BJ (cell line): Measurements from ENCODE around the gene NAP1L1. TPM values are rescaled to one million over a fixed set of nuclear protein-coding genes. Genes with fewer than 3 reads are reported as not detected.

Source experiments
- CTCF ChIA-PET: fragments of 350-600 bp; formaldehyde crosslinking; extraction: SDS; loops from one replicate; lab custom pipeline; 2021; ENCODE audit warnings: antibody characterized with exemption, inconsistent platforms; lab: Yijun Ruan, JAX
- POLR2A ChIA-PET: fragments of 300-600 bp; sonication (Branson Sonifier 250); formaldehyde crosslinking; extraction: SDS; loops from one replicate; lab custom pipeline; 2021; ENCODE audit warnings: antibody characterized with exemption; lab: Charles Lee
- DNase-seq: peaks from one replicate; pipeline ENCODE4 v3.0.0-alpha.2; 2011; ENCODE audit warnings: low read depth
- H3K27me3 ChIP-seq: 2 replicates; pipeline ENCODE4 v1.6.0; 2011; ENCODE audit warnings: low read length; ENCODE audit not compliant: control insufficient read depth, insufficient read depth
- H3K36me3 ChIP-seq: 2 replicates; pipeline ENCODE4 v1.5.1; 2011; ENCODE audit warnings: low read length; ENCODE audit not compliant: control insufficient read depth, insufficient read depth
- H3K4me3 ChIP-seq: 2 replicates; pipeline ENCODE4 v1.5.1; 2011; ENCODE audit warnings: low read depth, mild to moderate bottlenecking, control low read depth, low read length
- polyA minus RNA-seq: library from RNA; depleted of rRNA, polyadenylated mRNA; stranded (reverse); fragments of >200 nt; gene quantifications from 2 replicates; pipeline ENCODE4 v1.2.3, GENCODE V29; 2011; rRNA and poly(A)+ RNA removed
- polyA plus RNA-seq: library from polyadenylated mRNA; depleted of rRNA; stranded (reverse); fragments of >200 nt; gene quantifications from 2 replicates; pipeline ENCODE4 v1.2.3, GENCODE V29; 2011; rRNA removed
- TF ChIP-seq, protein P1 (sequence below): IDR thresholded peaks from 2 replicates; pipeline ENCODE4 v1.5.1; 2011; ENCODE audit warnings: low read depth, mild to moderate bottlenecking, control low read depth, inconsistent platforms, low read length, moderate library complexity; ENCODE audit not compliant: insufficient read depth

Gene NAP1L1, protein sequence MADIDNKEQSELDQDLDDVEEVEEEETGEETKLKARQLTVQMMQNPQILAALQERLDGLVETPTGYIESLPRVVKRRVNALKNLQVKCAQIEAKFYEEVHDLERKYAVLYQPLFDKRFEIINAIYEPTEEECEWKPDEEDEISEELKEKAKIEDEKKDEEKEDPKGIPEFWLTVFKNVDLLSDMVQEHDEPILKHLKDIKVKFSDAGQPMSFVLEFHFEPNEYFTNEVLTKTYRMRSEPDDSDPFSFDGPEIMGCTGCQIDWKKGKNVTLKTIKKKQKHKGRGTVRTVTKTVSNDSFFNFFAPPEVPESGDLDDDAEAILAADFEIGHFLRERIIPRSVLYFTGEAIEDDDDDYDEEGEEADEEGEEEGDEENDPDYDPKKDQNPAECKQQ
- 111 and 245 TPM in 2 replicates for polyA plus RNA-seq
- polyA minus RNA-seq: 39.7 and 57.9 TPM in 2 replicates

DNA sequence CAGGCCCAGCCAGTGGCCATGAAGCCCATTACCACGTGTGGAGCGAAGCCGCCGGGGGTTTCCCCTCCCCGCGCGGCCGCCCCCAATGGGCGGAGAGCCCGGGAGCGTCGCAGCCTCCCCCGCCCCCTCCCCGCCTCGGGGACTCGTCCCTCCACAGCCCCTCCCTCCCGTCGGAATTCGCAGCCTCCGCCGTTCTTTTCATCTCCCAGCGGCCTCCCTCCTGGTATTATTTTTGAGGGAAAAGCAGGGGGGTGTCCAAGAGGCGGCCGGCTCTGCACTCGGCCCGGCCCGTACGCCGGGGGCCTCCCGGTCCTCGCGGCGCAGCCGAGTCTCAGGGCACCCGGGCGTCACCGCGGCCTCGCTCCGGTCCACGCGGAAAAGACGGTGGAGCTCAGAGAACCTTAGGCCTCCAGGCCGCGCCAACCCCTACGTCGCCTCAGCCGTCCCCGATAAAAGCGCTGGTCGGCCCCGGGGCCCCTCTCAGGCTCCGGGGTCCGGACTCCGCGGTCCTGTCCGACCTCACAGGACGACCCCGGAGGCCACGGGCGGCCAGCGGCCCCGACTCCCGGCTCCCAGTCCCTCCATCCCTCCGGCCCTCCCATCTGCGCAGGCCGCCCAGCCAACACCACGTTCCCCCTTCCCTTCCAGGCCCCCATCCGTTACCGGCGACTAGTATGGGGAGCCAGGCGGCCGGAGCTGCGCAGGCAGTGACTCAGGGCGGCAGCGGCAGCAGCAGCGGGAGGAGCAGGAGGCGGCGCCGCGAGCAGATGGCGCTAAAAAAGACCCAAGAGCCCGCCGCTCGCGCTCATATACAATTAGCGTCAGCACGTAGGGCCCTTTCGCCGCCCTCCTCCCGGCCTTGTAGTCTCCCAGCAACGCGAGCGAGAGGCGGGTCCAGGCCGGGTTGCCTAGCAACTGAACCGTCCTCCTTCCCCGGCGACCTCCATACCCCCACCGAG lies at the start of gene NAP1L1:
TSS of gene NAP1L1 (minus strand) at position 782 of the 959 bp plus-strand sequence. CDS start 10,466 bp downstream, outside the sequence.
- TF ChIP-seq, protein P1, sequence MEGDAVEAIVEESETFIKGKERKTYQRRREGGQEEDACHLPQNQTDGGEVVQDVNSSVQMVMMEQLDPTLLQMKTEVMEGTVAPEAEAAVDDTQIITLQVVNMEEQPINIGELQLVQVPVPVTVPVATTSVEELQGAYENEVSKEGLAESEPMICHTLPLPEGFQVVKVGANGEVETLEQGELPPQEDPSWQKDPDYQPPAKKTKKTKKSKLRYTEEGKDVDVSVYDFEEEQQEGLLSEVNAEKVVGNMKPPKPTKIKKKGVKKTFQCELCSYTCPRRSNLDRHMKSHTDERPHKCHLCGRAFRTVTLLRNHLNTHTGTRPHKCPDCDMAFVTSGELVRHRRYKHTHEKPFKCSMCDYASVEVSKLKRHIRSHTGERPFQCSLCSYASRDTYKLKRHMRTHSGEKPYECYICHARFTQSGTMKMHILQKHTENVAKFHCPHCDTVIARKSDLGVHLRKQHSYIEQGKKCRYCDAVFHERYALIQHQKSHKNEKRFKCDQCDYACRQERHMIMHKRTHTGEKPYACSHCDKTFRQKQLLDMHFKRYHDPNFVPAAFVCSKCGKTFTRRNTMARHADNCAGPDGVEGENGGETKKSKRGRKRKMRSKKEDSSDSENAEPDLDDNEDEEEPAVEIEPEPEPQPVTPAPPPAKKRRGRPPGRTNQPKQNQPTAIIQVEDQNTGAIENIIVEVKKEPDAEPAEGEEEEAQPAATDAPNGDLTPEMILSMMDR: no peak
- peak; percentile 86 for DNase-seq
- ChIA-PET POLR2A (no interaction called here), CTCF (interaction anchor here (0.6 kb wide), 1 partner anchor 18 kb away, joined by 4 read pairs; no protein-coding TSS in a partner anchor)
- Histone ChIP-seq H3K4me3 (peak within 1 kb of the TSS; percentile 89), H3K27me3 (no peaks in the 10 kb centered on the region), H3K36me3 (no peaks in the 10 kb centered on the region)

DNA sequence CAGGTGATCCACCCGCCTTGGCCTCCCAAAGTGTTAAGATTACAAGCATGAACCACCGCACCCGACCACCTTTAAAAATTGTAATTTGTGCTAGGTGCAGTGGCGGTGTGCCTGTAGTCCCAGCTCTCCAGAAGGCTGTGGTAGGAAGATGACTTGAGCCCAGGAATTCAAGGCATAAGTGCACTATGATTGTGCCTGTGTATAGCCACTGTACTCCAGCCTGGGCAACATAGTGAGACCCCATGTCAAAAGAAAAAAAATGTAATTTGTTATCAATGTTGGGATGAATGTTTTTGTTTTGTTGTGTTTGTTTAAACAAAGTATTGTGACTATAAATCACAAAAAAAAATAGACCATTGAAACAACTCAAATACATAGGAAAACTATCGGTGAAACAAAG lies 43.1 kb upstream of the NAP1L1 start:
- H3K4me3 ChIP-seq: no peak overlapping the region
- no peaks in the 10 kb centered on the region for H3K27me3 ChIP-seq
- DNase-seq: no peak
- POLR2A ChIA-PET: no interaction called here
- H3K36me3 ChIP-seq: no peaks in the 10 kb centered on the region
- CTCF ChIA-PET: interaction anchor here (1.0 kb wide), 1 partner anchor 22 kb away, joined by 3 read pairs; no protein-coding TSS in a partner anchor
- TF ChIP-seq, protein P1: no peak

DNA sequence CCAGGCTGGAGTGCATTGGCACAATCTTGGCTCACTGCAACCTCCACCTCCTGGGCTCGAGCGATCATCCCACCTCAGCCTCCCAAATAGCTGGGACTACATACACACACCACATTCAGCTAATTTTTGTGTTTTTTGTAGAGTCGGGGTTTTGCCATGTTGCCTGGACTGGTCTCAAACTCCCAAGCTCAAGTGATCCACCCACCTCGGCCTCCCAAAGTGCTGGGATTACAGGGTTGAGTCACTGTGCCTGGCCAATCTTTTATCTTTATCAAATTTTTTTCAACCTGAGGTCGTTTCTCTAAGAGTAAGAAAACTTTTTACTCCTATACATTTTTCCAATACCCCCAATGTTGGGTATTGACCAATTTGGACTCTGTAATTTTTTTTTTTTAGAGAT lies 40.0 kb upstream of the NAP1L1 start:
- CTCF ChIA-PET: no interaction called here
- Histone ChIP-seq H3K4me3 (no peak overlapping the region), H3K27me3 (no peaks in the 10 kb centered on the region), H3K36me3 (no peaks in the 10 kb centered on the region)
- no peak for DNase-seq
- TF ChIP-seq, protein P1: no peak
- POLR2A ChIA-PET: no interaction called here

DNA sequence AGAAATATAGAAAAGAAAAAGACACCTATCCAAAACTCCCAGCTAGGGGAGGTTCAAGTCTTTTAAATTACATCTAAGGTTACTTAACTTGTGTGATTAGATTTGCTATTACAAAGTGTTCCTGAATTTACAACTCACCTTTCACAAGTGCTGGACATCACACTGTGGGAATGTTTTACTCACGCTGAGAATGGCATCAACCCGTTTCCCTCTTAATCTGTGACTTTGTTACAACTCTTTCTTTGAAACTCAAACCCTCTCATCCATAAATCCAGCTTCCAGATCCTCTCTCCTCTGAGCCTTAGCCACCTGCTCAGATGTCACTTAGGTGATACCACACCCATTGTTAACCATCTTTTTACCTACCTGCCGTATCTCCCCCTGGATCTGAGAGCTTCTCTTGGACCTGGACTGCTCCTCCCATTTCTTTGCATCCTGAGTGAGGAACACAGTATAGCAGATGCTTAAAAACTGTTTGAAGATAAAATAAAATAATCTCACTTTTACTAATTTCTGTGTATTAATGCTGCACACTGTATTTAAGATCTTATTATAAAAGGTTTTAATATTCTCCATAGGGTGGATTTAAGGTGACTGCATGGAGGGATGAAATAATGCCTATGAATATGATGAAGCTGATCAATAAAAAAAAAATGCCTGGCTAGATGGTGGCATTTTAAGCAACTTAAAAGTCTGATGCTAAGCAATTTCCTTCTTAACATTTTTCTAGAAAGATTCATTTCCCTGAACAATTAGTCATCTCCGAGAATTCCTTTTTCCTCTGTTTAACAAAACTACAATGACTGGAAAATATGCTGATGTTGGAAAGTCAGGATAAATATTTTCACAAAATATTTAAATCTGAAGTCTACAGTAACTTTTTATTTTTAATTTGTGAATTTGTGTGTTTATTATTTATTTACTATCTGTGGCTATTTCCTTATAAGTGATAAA lies 39.1 kb upstream of the NAP1L1 start:
- ChIA-PET CTCF (no interaction called here), POLR2A (interaction anchor here (0.6 kb wide), 1 partner anchor 154 kb away, joined by 4 read pairs; no protein-coding TSS in a partner anchor)
- DNase-seq: peak; percentile 10
- Histone ChIP-seq H3K27me3 (no peaks in the 10 kb centered on the region), H3K4me3 (no peak overlapping the region), H3K36me3 (no peaks in the 10 kb centered on the region)
- TF ChIP-seq, protein P1: no peak
